GM12874 (cell line): ENCODE data around the gene SGCA.

ENCODE experiments used
- TF ChIP-seq, protein P1 (sequence below): IDR thresholded peaks from 2 replicates; pipeline ENCODE4 v1.5.1; 2011; ENCODE audit warnings: low read depth, mild to moderate bottlenecking, control low read depth, low read length, moderate library complexity; ENCODE audit not compliant: insufficient read depth

SGCA gene

DNA sequence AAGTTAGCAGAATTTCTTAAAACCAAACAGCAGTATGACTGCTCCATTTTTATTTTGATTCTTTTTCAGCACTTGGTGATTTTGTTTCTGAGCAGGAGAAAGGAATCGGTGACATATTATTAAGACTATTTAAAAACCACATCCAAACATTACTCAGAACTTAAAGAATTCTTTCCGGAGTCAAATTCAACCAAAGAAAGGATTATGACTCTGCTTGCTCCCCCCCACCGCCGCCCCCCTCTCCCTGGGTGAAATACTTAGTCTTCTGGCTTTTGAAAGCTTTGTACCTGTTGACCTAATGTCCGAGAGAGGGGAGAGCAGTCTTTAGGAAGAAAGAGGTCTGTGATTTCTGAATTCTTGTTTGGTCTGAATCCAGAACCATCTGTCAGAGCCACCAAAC is 53.5 kb downstream of the SGCA start:
- TF ChIP-seq, protein P1, sequence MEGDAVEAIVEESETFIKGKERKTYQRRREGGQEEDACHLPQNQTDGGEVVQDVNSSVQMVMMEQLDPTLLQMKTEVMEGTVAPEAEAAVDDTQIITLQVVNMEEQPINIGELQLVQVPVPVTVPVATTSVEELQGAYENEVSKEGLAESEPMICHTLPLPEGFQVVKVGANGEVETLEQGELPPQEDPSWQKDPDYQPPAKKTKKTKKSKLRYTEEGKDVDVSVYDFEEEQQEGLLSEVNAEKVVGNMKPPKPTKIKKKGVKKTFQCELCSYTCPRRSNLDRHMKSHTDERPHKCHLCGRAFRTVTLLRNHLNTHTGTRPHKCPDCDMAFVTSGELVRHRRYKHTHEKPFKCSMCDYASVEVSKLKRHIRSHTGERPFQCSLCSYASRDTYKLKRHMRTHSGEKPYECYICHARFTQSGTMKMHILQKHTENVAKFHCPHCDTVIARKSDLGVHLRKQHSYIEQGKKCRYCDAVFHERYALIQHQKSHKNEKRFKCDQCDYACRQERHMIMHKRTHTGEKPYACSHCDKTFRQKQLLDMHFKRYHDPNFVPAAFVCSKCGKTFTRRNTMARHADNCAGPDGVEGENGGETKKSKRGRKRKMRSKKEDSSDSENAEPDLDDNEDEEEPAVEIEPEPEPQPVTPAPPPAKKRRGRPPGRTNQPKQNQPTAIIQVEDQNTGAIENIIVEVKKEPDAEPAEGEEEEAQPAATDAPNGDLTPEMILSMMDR = no peak

DNA sequence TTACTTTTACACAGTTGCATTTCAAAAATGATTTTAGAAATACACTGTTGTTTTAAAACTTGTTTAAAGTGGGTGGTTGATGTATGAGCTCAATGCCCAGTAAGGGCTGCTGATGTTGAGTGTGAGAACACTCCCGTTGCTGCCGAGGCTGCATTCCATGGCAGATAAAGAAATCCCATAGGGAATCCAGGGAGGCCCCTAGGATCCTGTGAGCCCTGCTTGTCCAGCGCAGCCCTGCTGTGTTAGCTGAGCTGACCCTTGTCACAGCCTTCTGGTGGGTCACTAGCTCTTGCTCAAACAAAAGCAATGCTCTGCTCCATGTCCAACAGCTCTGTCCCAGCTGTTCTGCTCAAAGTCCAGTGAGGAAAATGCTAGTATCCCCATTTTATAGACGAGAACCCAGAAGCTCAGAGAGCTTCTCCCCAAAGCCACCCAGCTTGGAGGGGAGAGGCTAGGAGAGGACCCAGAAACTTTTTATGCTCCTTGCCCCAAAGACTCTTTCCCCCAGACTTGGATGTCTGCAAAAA is 54.2 kb downstream of the SGCA start:
- TF ChIP-seq, protein P1 = no peak

DNA sequence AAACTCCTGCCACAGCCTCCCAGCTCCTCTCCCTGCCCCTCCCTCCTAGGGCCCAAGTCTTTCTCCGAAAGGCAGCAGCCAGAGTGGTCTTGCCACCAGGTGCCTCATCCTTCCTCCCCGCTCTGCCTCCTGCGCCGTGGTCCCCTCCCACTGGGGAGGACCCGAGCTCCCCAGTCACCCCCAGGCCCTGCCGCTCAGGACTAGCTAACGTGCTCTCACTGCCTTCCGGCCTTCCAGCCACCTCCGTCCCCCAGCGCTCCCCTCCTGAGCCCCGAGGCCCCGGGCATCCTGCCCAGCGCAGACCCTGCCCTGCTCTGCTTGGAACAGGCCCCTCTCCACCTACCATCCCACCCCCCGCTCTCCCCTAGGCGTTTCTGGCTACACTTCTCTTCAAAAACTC is 55.0 kb downstream of the SGCA start:
- TF ChIP-seq, protein P1 = no peak

DNA sequence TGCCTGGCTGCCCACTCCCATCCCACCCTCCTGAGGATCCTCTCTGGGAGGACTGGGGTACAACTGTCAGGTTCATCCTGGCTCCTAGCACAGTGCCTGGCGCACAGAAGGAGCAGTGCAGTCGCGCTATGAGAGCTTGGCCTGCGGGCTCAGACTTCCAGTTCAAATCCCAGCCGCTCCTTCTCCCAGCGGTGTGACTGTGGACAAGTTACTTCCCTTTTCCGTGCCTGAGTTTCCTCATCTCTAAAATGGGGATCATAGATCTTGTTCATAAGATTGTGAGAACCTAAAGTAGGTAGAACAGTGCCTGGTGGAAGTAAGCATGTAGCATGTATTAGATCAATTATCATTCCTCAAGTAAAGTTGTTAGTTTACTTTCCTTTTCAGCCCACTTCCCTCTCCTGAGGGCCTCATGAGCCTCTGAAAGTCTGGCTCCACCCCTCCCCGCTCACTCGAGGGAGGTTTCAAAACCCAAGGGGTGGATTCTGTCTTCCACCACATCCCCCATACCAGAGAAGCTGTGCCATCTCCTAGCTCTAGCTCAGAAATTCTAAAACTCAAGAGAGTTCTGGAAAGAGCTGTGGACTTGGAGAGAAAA is 55.6 kb downstream of the SGCA start:
- TF ChIP-seq, protein P1 = no peak

DNA sequence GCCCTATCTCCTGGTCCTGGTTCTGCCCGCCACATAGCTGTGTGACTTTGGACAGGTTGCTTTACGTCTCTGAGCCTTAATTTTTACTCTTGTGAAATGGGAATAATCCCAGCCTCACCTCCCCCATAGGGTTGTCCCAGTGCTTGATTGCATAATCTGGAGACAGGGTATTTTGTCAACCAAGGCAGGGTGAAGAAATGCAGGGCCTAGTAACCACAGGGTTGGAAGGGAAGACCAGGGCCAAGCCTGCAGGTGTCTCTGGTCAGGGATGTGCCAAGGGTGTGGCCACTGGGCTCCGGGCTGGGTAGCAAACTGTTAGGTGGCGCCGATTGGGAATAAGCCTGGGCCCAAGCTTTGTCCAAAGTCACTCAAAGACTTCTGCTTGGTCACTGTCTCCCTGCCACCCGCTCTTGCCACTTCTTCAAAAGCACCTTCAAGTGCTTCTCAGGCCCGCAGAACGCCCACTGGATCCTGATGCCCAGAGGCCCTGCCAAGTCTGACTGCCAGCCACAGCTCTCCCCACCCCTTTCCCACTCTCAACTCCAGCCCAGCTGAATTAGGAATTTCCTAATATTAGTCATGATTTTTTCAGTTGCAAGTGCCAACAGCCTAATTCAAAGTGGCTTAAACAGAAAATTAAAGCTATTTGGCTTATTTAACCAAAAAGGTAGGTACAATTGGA is 56.2 kb downstream of the SGCA start:
- TF ChIP-seq, protein P1 = no peak

DNA sequence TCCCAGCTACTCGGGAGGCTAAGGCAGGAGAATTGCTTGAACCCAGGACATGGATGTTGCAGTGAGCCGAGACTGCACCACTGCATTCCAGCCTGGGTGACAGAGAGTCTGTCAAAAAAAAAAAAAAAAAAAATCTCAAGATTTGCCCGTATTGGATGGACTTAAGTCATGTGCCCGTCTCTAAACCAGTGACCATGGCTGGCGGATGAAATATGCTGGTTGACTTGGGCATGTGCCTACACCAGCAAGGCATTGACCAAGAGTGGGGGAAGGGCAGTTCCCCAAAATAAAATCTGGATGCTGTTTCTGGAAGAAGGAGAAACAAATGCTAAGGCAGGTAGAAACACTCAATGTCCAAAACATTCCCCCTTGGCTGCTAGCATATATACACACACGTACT is 57.1 kb downstream of the SGCA start:
- TF ChIP-seq, protein P1 = no peak
